Non-pigmented ciliary epithelial cell (primary cell): ENCODE measurements around the gene HBG2.
A peak's percentile ranks its signal among the peaks of the same experiment; 100 is the strongest.
"Not testable (repeated sequence)": the region's sequence is repeated elsewhere in the genome, so short reads cannot be mapped to it uniquely, and the experiment has no call there.

Experiments used
- DNase-seq: peaks from one replicate; pipeline ENCODE4 v3.0.0-alpha.2; 2010; ENCODE audit warnings: low read depth

The HBG2 gene

DNA sequence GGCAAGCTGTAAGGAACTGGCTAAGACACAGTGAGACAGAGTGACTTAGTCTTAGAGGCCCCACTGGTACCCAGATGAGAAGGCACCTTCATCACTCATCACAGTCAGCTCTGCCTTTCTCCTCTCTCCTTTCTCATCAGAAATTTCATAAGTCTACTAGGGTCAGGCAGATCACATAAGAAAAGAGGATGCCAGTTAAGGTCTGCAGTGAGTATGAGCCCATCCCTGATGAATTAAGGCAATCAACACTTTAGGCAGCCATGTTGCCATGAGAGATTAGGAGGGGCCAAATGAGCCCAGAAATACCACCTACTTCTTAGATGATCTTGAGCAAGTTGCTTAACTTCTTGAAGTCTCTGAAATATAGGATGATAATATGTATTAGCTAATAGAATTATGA is 27.0 kb upstream of the HBG2 start:
- DNase-seq: no peak

DNA sequence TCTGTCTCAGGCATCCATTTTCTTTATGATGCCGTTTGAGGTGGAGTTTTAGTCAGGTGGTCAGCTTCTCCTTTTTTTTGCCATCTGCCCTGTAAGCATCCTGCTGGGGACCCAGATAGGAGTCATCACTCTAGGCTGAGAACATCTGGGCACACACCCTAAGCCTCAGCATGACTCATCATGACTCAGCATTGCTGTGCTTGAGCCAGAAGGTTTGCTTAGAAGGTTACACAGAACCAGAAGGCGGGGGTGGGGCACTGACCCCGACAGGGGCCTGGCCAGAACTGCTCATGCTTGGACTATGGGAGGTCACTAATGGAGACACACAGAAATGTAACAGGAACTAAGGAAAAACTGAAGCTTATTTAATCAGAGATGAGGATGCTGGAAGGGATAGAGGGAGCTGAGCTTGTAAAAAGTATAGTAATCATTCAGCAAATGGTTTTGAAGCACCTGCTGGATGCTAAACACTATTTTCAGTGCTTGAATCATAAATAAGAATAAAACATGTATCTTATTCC is 26.1 kb upstream of the HBG2 start:
- DNase-seq: peak; percentile 98

DNA sequence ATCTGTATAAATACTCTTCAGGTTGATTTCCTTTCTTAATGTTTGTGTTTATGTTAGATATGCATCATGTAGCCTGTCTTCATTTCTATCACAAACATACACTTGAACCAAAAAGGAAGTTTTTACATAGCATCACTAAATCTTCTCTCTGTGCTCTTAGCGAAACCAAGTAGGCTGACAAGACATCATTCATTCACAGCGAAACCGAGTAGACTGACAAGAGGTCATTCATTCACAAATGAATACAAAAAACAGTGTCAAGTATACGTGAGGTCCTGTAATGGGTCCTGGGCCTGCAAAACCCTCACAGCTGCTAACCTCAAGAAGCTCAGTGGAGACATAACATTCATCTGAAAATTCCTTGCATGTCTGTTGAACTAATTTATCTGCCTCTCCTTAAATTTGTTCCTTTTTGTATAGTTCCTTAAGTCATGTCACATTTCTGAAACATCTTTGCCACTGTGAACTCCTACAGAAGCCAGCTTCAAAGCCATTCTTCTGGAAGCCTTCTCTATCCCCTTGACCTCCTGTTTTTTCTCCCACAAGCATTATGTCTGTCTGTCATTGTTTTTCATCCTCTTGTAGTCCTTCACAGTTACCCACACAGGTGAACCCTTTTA is 25.0 kb upstream of the HBG2 start:
- no peak for DNase-seq

DNA sequence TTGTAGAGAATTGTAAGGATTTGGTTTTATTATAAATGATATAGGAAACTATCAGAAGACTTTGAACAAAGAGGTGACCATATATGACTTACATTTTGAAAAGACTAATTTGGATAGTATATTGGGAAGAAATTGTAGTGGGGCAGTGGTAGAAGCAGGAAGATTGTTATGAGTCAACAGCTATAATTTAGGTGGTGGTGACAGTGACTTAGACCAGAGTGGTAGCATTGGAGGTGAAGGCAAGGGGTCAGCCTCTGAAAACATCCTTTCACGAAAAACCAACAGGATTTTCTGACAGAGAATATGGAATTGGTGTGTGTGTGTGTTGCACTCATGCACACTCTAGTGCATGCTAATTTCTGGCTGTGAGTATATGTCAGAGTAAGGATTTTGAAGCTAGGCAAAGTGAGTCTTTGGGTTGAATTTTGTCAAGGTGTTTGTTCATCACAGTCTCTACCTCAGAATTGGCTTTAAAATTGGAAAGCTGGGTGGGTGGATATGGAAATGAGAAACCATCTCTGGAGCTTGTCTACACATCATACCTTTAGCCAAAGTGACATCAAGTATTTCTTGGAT is 23.3 kb upstream of the HBG2 start:
- DNase-seq: no peak

DNA sequence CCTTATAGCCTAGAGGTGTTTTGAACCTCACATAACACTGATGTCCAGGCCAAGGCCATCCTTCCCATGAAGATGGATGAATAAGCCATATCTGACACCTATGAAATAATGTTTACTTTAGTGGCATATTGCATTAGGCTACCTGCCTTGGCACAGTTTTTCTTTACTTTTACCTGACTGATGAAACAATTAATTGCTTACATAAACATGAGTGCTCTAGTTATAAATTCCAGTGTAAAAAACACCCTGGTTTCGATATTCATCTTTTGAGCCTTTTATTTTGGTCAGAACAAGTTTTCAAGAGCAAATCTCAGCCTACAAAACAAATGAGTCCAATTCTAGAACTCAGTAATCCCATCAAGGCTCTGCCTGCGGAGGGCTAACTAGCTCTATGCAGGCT is 22.1 kb upstream of the HBG2 start:
- no peak for DNase-seq

DNA sequence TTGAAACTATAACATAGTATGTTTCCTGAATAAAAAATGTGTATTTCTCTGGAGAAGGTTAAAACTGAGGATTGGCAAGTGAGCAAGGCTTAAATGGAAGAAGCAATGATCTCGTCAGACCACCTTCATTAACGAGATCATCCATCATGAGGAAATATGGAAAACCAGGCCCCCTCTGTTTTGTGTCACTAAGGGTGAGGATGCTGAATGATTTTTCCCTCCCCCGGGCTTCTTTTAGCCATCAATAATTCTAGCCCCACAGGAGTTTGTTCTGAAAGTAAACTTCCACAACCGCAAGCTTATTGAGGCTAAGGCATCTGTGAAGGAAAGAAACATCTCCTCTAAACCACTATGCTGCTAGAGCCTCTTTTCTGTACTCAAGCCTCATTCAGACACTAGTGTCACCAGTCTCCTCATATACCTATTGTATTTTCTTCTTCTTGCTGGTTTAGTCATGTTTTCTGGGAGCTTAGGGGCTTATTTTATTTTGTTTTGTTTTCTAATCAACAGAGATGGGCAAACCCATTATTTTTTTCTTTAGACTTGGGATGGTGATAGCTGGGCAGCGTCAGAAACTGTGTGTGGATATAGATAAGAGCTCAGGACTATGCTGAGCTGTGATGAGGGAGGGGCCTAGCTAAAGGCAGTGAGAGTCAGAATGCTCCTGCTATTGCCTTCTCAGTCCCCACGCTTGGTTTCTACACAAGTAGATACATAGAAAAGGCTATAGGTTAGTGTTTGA is 21.0 kb upstream of the HBG2 start:
- no peak for DNase-seq

DNA sequence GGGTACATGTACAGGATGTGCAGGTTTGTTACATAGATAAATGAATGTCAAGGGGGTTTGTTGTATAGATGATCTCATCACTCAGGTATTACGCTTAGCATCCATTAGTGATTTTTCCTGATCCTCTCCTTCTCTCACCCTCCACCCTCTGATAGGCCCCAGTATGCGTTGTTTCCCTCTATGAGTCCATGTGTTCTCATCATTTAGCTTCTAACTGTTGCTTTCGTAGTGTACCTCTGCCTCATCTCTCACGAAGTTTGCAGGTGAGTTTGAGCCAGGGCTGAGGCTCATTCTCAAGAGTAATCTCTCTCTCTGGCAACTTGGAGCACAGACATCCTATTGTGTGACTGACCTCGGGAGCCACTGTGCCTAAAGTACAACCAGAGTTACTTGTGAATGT is 19.8 kb upstream of the HBG2 start:
- DNase-seq: no peak

DNA sequence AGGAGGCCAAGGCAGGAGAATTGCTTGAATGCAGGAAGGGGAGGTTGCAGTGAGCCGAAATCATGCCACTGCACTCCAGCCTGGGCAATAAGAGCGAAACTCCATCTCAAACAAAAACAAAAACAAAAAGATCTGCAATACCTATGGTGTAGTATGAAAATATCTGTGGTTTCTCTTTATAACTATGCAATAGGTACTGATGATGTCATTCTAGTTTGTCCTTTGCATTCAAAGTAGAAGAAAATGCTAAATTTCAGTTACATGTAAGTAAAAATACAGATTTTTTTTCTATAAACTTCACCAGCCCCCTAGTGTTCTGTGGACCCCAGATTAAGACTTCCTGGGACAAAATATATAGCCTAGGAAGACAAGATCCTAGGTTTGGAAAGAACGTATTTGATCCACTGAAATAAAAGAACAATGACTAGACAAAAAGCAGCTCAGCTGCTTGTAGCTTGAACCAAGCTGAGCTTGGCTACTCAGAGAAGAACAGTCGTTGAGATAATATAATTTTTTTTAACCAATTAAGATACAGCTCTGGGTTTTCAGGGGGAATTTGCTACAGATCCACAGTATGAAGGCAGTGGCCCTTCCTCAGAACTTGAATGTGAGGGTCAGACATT is 17.9 kb upstream of the HBG2 start:
- no peak for DNase-seq

DNA sequence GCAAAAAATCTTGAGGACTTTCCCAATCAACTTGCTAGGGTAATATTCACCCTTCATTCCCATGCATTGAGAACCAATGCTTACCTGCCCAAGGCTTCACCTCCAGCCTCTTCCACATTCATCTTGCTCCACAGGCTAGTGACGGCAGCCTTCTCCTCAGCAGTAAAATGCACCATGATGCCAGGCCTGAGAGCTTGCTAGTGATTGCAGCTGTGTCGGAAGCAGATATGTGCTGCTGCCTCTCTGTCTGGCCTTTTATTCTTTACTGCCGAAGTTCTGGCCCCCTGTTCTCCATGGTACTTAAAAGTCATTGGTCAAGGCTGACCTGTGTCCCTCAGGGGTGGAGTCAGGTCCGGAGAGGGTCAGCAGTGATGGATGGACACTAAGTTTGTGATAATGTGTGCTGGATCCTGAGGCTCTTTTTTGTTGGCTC is 15.2 kb upstream of the HBG2 start, which contains the start of gene HBE1:
HBE1 (minus strand) TSS at position 231 of the 433 bp plus-strand sequence; CDS start at position 176, 55 bp downstream.
- DNase-seq: no peak

DNA sequence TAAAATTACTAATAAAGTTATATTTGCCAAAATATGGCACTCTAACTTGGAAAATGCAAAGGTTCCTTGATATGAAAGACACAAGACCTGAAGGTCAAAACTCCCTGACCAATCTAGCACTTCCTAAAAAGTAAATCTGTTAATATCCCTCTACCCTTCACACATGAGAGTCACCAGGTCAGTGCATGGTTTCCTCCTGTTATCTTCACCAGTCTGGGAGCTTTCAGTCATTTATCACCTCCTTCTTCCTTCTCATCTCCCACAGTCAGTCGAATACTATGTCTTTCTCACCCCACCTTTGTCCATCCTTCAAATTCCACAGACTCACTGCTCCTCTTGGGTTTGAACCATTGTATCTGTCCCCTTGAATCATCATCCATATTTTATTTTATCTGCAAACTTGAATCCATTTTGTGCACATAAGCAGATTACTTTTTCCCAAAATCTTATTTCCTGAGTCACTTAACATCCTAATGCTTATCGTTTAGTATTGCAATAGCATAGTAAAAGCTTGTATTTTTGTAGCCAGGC is 12.5 kb upstream of the HBG2 start:
- no peak for DNase-seq

DNA sequence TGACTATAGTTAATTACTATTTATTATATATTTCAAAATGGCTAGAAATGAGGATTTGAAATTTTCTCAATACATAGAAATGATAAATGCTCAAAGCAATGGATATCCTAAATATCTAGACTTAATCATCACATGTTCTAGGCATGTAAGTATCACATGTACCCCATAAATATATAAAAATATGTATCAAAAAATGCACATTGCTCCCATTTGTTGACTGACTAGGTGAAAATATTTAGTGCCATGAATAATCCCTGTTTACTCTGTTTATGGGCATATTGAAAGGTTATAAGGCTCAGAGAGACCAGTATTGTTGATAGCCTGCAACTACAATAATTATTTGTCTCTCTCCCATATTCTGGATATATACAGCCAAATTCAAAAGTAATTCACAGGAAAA is 12.0 kb upstream of the HBG2 start:
- DNase-seq: no peak

DNA sequence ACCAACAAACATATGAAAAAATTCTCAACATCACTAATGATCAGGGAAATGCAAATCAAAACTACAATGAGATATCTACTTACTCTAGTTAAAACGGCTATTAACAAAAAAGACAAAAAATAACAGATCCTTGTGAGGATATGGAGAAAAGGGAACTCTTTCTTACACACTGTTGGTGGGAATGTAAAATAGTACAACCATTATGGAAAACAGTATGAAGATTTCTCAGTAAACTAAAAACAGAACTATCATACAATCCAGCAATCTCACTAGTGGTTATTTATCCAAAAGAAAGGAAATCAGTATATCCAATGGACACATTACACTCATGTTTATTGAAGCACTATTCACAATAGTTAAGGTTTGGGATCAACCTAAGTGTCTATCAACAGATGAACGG is 11.3 kb upstream of the HBG2 start:
- DNase-seq: no peak

DNA sequence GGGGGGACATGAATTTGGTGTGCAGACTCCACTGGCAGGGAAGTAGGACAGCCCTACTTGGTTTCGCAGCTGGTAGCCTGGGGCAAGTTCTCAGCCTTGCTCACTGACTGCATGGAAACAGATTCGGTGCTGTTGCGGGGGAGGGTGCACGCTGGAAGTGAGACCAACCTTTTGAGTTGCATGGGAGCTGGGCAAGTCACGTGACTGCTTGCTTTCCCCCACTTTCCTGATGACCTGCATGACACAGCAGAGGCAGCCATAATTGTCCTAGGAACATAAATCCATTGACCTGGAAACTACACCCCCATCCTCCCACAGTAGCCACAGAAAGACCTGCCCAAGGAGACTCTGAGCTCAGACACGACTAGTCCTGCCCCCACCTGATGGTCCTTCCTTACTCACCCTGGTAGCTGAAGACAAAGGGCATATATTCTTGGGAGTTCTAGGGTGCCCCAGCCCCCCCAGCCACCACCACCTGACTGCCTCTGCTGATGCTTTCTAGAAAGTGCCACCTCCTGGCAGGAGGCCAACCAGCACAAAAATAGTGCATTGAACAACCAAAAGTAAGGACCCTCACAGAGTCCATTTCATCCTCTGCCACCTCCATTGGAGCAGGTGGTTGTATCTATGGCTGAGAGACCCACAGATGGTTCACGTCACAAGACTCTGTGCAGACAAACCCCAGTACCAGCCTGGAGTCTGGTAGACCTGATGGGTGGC is 4.1 kb upstream of the HBG2 start:
- DNase-seq: no peak

DNA sequence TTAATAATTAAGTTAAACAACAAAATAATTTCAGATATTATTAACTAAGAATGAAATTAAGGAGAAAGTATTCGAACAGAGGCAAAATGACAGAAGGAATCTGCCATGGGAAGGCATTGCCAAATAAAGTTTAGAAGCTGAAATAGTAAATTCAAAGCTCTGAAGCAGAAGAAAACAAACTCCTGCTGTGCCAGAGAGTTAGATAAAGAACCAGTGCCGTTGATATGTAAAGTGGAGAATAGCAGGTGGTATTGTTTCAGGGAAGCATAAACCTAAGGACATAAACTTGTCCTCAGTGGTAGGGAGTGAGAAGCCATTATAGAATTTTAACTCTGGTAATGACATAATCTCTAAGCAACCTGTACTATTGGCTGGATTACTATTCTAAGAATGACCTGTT is 2.7 kb upstream of the HBG2 start:
- DNase-seq: no peak

DNA sequence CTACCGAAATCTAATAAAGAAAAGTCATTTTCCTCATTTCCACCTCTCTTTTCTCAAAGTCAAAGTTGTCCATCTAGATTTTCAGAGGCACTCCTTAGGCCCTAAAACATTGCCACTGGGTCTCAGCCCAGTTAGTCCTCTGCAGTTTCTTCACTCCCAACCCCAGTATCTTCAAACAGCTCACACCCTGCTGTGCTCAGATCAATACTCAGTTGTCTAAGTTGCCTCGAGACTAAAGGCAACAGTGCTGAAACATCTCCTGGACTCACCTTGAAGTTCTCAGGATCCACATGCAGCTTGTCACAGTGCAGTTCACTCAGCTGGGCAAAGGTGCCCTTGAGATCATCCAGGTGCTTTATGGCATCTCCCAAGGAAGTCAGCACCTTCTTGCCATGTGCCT is 558 bp downstream of the HBG2 start:
- DNase-seq: not testable (repeated sequence)

DNA sequence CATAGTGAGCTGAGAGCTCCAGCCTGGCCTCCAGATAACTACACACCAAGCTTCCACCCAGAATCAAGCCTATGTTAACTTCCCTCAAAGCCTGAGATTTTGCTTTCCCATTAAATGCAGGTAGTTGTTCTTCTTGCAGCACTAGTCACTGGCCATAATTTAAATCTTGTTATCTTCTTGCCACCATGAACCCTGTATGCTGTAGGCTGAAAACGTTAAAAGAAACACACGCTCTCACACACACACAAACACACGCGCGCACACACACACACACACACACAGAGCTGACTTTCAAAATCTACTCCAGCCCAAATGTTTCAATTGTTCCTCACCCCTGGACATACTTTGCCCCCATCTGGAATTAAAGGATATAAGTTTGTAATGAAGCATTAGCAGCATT is 1.1 kb downstream of the HBG2 start:
- DNase-seq: not testable (repeated sequence)

DNA sequence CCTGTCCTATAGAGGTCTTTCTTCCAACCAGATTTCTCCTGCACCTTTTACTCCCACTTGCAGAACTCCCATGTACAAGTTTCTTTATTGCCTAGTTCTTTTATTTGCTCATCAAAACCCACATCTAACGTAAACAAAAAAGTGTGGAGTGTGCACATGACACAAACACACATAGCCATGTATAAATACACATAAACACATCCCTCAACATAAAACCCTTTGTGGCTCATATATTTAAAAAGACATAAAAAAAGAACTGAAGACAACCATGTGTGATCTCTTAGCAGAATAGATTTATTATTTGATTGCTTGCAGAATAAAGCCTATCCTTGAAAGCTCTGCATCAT is 1.7 kb downstream of the HBG2 start:
- DNase-seq: no peak

DNA sequence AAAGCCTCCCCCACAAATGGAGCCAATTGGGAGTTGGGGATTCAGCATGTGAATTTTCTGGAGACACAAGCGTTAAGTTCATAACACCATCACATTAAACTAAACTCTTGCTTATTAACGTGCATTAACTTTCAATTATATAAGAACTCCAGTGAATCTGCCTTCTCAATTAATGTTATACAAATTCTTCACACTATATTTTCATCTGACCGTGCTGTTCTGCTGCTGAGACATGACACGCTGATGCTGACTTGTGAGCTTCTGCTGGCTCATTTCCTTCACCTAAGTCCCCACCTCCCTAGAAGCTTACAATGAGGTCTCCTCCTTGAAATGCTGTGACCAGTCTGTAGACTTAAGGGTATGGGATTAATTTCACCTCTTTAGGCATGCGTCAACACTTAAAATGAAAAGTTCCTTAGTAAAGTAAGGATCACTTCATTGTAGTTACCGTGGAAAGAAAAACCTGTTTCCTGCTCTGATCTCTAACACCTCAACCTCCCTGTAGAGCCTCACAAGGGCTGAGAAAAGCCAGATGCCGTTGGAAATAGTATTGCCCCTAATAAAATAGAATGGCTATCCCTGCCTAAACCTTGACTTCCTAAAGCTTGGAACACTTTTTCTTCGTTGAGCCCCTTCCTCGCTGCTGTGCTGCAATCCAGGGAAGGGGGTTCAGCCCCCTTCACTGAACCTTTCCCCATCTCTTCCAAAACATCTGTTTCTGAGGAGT is 2.2 kb downstream of the HBG2 start:
- DNase-seq: no peak

DNA sequence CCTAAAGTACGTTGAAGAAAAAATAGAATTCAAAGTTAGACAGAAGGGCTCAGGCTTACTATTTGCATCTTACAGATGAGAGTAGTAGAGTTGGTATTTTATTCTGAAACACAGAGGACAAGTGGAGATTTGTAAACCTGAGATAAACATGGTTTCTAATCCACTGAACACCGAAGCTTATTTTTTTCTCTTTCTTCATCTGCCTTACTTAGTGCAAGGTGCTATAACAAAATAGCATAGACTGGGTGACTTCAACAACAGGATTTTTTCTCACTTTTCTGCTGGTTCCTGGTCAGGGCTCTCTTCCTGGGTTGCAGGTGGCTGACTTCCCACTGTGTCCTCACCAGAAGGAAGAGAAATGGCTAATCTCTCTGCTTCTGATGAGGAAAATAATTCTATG is 2.8 kb downstream of the HBG2 start:
- DNase-seq: no peak

DNA sequence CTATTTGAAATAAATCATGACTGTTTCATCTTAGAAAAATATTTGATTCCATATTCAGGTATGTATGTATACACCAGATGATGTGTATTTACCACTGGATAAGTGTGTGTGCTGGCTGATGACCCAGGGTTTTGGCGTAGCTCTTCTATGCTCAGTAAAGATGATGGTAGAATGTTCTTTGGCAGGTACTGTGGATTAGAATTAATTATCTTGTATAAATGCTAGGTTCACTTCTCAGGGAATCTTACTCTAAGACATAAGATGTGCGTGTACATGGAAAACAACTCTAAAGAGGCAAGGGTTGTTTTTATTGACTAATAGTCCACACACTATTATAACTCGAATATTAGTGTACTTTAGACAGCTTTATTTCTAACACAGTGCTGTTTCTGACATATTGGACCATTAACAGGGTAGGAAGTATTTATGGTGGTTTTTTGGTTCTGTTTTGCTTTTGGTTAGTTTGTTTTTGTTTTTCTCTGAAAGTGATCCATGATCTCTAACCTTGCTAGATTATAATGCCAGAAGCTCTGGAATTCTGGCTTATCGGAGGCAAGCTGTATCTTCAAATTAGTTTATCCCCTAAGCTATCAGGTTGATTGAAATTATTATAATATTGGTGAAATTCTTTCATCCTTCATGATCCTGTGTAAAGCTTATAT is 3.9 kb downstream of the HBG2 start:
- DNase-seq: no peak
